SIG-M5 treated with dmso at 0.1 percent for 504 hours (cell line): ENCODE results near the gene APCS.

Experiments used
- DNase-seq: peaks from one replicate; lab custom pipeline; 2025; ENCODE audit not compliant: unreplicated experiment; lab: John Stamatoyannopoulos, UW

Gene APCS, protein sequence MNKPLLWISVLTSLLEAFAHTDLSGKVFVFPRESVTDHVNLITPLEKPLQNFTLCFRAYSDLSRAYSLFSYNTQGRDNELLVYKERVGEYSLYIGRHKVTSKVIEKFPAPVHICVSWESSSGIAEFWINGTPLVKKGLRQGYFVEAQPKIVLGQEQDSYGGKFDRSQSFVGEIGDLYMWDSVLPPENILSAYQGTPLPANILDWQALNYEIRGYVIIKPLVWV

DNA sequence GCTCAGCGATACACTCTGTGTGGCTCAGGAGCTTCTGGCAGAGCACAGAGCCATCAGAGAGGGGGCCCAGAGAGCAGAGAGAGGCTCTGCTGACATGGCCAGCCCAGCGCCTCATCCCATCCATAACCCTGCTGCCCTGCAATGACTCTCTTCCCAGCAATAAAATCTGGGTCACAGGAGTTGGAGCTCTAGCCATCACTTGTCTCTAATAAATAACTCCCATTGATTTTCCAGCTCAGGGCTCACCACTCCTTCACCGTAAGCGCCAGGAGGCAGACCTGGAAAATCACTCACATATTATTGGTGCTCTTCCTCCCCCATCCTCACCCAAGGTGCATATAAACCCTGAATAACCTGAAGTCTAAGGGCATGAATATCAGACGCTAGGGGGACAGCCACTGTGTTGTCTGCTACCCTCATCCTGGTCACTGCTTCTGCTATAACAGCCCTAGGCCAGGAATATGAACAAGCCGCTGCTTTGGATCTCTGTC is at the start of gene APCS:
Gene APCS (plus strand): TSS at position 366 of the 491 bp plus-strand sequence. CDS start 96 bp downstream, at position 462.
- no peak for DNase-seq

DNA sequence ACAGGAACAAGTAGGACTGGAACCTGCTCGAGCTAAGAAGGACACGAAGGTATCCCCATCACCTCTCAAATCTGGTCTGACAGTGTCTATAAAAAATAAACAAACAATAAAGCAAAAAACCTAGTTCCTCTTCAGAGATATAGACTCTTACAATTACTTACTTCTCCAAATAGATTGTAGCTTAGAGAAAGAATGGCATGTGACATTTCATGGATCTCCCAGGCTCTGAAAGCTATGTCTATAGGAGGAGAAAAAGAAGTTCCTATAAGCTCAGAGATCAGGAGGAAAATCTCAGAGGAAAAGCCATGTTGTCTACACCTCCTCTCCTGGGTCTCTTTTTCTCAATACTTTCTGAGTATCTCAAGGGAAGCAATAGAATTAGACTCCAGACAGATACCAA is 39.5 kb upstream of the APCS start:
- no peak for DNase-seq

DNA sequence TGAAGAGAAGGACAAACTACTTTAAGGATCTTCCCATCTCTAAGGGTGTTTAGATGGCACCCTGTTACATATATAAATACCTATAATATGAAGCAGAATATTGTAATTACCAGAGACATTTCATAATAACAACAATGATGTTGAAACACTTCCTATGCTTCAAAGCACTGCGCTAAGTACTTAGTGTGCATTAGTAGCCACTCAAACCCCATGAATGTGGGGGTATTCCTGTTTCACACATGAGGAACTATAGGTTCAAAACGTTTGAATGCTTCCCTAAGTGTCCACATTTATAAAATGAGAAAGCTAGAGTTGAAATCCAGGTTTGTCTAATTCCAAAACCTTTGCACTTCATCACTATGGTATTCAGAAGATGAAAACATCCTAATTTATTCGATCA is 33.4 kb upstream of the APCS start:
- no peak for DNase-seq

DNA sequence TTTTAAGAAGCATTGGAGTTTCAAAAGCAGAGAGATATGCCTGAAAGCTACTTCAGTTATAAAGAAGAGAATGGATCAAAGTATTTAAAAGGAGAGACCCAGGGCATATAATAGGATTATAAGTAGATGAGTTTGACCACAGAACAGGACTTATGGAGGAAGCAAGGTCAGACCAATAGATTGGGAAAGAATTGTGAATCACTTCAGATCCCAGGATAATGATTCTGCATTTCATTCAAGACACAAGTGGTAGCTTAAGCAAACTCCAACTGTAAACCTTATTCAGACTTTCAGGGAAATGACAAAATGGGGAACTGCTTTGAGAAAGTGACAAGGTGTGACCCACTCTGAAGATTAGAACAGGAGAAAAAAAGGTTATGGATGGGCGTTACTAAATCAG is 32.9 kb upstream of the APCS start:
- no peak for DNase-seq

DNA sequence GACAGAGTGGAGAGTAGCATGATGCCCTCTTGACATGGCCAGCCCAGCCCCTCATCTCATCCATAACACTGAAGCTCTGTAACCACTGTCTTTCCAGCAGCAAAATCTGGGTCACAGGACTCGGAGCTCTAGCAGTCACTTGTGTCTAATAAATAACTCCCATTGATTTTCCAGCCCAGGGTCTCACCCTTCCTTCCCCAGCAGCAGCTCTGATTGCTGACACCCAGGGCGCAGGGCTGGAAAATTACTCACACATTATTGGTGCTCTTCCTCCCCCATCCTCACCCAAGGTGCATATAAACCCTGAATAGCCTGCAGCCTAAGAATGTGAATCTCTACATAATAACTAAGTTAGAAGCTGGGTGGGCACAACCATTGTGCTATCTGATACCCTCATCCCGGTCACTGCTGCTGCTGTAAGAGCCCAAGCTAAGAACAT is 30.7 kb upstream of the APCS start:
- no peak for DNase-seq

DNA sequence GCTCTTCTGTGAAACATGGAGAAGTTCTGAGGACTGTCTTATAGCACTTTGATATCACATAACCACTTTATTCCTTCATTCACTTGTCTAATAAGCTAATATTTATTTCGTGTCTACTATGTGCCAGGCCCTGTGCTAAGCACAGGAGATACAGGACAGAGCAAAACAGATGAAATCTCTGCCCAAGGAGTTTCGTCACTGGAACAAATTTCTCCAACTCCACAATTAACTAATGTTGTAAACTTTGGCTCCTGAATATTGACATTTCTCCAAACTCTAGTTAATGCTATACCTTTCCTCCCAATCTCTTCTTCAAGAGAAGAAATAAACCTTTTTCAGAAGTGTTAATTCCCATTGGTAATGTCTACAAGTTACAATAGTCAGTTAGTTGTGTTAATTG is 27.0 kb upstream of the APCS start:
- DNase-seq, result no peak

DNA sequence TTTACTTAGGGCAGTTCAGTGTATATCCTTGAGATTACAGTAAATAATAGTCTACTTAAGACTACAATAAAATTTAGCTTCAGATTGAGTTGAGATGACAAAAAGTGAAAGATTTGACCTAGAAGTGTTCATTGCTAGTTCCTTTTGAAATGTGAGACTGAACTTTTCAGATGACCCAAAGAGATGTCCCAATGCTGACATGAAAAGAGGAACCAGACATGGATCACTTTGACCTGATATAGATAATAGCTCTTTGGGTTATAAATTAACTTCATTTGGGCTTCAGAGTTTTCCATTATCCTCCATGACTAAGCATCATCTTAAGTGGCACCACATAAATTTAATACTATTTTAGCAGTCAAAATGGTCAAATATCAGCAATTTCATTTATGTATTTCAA is 26.1 kb upstream of the APCS start:
- DNase-seq, result no peak

DNA sequence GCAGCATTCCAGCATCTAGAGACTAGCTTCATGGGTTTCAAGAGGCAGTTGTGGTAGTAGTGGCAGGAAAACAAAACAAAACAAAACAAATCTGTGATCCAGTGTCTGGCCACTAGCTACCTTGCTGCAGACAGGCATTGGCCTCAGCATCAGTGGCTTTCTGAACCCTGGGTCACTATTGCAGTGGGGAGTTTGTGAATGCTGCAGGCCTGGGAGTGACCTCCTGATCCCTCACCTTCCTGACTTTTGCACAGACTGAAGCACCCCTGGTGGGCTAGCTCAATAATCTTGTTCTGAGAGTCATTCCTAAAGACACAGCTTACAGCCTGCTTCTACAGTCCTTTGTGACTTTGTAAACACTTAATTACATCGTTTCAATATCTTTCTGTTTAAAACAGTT is 24.9 kb upstream of the APCS start:
- DNase-seq, result no peak

DNA sequence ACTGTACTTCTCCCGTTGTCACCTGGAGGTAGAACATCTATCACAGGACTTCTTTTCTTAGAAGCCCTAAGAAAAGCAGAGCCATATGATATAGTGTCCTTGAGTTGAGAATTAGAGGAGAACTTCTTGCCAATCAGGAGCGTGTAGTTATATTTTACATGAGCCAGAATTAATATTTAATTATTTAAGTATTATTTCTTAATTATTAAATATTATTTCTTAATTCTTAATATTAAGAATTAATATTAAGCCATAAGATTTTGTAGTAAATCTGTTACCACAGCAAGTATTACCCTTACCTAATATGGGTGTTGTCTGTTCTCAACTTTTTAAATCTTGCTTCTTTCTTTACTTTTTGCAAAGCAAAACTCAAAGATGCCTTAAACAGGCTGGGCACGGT is 10.2 kb upstream of the APCS start:
- no peak for DNase-seq

DNA sequence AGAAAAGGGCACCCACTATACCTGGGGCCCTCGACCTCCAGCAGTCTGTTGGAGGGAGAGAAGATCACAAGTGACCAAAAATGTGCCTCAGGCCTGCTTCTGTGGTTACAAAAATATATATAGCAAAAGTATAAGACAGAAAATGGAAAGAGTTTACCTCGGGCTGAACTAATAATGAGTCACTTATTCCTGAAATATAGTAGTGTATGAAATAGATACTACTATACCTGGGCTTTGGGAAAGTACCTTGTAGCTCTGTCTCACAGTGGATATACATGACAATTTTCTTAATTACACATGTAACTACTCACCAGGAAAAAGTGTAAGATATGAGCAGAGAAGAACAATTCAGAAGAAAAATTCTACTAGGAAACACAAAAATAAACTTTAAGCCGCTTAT is 7.3 kb upstream of the APCS start:
- no peak for DNase-seq

DNA sequence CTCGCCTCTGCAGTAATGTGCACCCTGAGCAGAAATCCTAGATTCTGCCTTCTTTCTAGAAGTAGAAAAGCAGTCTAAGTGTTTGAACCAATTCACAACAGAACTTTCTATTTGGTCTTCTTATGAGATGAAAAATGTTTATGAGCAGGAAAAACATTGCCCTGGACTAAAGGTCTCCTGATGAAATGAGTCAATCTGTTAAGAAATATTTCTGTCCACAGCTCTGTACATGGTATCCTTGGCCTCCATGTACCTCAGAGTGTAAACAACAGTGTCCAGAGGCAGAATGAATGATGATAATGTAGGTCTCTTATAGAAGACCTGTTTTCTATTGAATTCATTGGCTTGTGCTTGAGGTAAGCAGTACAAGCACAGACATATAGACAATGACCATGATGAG is 6.2 kb upstream of the APCS start:
- DNase-seq, result no peak

DNA sequence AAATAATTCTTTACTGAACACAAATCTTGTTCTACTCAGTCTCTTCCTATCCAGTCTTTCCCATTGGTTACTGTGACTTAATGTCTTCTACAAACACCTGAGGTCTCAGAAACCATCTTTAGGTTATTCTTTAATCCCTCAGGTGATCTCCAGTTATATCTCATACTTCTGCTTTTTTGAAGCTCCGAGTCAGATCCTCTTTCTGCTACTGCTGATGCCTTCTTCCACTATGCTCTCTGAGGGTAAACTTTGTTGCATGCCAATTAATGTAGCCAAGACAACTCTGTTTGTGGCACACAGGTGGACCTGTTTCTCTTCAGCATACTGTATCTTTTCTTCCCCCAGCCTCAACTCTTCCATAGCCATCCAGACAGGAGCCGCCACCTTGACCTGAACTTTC is 3.1 kb upstream of the APCS start:
- no peak for DNase-seq

DNA sequence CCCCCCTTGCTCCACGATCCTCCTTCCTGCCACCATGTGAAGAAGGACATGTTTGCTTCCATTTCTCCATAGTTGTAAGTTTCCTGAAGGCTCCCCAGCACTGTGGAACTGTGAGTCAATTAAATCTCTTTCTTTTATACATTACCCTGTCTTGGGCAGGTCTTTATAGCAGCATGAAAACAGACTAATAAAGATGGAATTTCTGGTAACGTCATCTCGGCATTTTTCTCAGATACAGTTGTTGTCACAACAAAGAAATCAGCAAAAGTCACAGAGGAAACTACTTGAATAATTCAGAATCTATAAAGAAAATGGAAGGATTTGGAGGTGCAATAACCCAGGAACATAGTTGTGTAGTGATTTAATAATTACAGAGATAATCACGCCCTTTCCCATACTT is 4.4 kb downstream of the APCS start:
- no peak for DNase-seq

DNA sequence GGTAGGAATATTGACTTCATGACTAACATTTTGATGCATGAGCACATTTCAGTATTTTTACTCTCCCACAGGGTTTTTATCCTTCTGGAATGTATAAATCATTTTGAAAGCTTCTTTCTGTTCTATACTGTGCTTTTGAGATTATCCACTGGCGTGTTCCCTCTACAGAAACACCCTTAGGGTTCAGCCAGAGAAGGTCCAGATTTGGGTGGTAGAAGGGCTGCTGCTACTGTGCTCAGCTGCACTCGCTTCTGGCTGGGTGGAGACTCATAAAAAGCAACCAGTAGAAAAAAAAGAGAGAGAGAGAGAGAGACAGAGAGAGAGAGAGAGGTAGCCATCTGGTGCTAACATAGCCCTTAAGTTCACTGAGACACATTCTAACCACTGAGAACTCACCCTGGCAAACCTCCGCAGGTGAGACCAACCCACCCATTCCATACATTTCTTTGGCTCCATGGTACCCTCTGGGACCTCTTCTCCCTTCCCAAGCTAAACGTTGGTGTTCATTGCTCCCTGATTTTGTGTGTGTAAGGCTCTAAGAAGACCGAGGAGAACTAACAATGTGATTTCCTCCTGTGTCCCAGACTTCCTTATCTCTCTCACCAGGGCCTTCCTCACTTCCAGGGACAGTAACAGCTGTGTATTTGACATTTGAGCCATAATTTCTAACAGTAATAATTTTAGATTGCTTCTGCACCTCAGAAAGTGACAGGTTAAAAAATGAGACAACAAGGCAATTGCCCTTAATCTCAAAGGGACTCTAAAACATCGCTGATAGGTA is 7.2 kb downstream of the APCS start:
- DNase-seq, result no peak

DNA sequence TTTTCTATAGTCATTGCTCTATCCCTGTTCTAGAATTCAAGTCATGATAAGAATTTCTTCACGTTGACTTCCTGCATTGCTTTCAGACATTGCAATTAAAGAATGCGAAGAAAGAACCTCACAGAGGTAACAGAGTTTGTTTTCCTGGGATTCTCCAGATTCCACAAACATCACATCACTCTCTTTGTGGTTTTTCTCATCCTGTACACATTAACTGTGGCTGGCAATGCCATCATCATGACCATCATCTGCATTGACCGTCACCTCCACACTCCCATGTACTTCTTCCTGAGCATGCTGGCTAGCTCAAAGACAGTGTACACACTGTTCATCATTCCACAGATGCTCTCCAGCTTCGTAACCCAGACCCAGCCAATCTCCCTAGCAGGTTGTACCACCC is 10.6 kb downstream of the APCS start:
- no peak for DNase-seq

DNA sequence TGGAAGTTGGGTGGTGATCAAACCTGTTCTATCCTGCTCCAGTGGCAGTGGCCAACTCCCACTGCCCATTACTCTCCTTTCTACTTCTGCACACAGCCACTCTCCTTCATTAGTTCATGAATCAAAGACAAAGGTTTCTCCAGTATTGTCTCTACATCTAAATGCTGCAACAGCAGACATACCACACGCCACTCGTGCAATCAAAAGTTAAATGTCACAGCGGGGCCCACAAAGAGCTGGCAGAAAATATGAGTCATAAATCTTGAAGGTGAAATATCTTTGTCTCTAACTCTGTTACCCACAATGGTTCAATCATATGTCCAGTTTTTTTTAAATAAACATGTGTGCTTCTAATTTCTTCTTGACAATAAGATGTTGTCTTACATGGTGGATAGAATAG is 13.3 kb downstream of the APCS start:
- peak; percentile 56 for DNase-seq

DNA sequence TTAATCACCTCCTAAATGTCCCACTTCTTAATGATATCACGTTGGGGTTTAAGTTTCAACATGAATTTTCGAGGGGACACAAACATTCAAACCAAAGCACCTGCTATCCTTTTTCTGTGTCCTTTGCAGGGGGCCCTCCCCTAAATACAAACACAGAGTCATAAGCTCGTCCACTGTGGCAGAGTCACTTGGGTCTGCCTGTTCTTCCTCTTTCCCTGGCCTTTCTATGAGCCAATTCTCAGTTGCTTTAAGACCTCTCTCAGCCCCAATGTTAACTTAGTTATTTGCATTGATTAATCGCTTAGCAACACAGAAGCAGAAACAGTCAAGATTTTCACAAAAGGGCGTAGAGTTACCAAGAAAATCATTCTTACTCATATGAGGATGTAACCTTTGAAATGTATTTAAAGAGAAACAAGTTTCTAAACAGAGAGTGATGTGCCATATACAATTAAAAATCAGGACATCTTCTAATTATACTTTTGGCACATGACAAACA is 14.9 kb downstream of the APCS start:
- DNase-seq, result no peak

DNA sequence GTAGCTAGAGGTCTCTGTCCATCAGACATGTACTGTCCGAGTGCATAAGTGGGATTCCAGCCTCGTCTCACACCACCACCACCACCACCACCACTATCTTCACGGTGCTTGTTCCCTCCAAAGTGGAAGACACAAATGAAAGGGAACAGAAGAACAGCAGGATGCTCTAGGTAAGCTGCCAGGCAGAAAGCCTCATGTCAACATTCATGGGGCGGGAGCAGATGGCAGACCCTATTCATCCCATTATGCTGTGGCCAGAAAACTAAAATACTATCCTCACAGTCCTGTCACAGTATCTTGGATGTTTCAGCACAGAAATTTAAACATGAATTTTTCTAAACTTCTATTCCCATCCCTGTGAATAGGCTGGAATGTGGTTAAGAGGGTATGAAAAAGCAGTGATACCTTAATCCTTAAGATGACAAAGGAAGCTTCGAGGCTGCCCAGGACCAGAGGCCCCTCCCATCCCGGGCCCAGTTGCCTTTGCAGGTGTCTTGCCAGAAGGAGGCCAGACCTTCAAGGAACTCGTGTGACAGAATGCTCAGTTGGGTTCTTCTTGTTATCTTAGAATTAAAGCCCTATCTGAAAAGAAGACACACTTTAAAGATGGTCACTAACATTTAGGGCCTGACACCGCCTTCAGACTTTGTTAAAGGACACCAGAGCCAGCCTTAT is 24.7 kb downstream of the APCS start:
- DNase-seq, result no peak

DNA sequence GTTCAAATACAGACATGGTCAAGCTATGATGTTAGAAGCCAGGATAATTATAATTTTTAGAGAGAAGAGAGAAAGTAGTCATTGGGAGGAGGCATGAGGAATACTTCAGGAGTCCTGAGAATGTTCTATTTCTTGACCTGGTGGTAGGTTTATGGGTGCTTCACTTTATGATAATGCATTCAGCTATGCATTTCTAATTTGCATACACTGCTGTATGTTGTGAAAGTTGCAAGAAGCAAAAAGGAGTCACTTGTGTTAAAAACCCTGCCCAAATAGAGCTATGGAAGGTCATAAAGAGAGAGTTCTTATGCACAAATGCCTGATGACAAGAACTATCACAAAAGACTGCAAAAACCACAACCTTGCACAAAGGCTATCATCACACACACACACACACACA is 45.3 kb downstream of the APCS start:
- no peak for DNase-seq
